ENCODE results near the gene ACBD5.
A peak's percentile ranks its signal among the peaks of the same experiment; 100 is the strongest.
"Not testable (repeated sequence)": the region's sequence is repeated elsewhere in the genome, so short reads cannot be mapped to it uniquely, and the experiment has no call there.

Gene ACBD5

GRCh38 chr10:27241010-27241651 lies 534 bp upstream of the ACBD5 start:
- peak; percentile 36 for DNase-seq (ENCODE audit: low spot score)

- DNase-seq (ENCODE audit: low spot score): not testable (repeated sequence)
Measured at GRCh38 chr10:27237531-27237930, 3.1 kb downstream of the ACBD5 start.

DNA sequence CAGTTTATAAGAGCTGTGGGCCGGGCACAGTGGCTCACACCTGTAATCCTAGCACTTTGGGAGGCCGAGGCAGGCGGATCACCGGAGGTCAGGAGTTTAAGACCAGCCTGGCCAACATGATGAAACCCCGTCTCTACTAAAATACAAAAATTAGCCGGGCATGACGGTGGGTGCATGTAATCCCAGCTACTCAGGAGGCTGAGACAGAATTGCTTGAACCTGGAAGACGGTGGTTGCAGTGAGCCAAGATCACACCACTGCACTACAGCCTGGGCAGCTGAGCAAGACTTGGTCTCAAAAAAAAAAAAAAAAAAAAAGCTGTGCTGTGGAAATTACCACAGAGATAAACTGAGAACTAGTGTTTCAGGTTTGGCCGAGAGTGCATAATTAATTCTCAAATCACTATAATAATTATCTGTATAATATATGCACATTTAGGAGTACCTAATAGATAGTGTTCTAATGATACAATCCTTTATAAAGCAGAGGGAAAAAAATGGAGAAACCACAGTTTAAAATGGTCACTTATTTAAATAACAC lies 3.9 kb downstream of the ACBD5 start:
- DNase-seq (ENCODE audit: low spot score): not testable (repeated sequence)

DNA sequence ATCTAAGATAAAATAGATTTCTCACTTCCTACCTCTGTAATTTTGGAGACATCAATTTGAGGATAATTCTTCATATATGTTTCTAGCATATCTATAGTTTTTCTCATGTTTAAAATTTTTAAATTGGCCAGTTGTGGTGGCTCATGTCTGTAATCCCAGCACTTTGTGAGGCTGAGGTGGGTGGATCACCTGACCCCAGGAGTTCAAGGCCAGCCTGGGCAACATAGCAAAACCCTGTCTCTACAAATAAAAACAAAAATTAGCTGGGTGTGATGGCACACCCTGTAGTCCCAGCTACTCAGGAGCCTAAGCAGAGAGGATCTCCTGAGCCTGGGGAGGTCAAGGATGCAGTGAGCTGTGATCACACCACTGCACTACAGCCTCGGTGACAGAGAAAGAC lies 4.9 kb downstream of the ACBD5 start:
- DNase-seq (ENCODE audit: low spot score): no peak

DNA sequence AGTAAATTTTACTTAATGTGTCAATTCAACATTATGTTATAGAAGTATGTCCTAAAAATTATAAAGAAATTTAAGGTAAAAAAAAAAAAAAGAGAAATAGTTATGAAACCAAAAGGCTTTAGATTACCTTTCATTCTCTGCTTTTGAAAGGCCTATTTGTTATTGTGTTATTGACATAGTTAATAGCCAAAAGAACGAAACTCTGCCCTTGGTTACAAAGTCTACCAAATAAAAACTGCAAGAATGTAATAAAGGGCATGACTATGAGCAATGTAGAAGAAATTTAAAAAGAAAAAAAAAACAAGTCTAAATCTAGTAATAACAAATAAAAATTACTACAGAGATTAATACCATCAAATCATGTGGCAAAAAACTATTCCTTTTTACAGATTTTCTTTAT lies 10.6 kb downstream of the ACBD5 start:
- DNase-seq (ENCODE audit: low spot score): no peak

DNA sequence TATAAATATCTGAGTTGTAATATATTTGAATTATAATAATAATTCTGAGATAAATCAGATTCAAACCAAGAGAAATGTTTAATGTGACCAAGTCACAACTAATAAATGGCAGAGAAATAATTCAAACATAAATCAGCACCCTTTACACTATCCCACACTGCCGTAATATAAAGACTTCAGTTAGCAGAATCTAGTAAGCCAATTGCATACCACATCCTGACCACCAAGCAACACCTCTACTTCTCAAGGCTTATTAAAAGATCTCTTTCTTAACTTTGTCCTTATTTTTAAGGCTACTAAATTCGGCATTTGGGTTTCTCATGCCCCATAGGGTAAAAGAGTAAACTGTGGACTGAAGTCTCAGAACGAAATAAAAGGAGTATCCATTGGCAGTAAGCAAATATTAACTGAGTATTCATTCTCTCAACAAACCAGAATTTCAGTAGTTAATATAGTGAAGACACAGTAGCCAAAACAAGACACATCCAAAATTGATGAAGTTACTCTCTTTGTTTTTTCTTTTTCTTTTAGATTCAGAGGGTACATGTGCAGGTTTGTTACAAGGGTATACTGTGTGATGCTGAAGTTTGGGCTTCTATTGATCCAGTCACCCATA lies 14.8 kb downstream of the ACBD5 start:
- DNase-seq (ENCODE audit: low spot score): no peak

DNA sequence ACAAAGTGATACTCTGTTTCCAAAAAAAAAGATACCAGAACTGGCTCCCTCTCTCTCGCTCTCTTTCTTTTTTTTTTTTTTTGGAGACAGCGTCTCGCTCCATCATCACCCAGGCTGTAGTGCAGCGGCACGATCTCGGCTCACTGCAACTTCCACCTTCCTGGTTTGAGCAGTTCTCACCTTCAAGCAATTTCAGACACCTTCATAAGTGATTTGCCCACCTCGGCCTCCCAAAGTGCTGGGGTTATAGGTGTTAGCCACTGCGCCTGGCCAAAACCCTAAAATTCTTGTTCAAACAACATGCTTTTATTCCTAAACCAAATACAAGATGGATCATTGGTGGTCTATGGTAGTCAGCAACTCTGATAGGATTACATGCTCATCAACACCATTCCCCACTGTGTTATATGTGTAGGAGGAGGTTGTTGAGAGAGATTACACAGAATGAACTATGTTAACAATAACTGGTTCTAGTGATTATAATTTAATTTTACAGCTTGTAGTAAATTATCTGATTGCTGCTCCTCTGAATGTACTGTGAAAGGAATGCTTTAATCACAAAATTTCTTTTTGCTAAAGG lies 15.5 kb downstream of the ACBD5 start:
- no peak for DNase-seq (ENCODE audit: low spot score)

GRCh38 chr10:27223964-27224363 lies 16.6 kb downstream of the ACBD5 start:
- DNase-seq (ENCODE audit: low spot score): peak; percentile 17

- DNase-seq (ENCODE audit: low spot score): no peak
Measured at GRCh38 chr10:27207350-27207749, 33.2 kb downstream of the ACBD5 start.

- no peak for DNase-seq (ENCODE audit: low spot score)
Measured at GRCh38 chr10:27203806-27204205, 36.8 kb downstream of the ACBD5 start.

GRCh38 chr10:27197980-27198620 lies 42.5 kb downstream of the ACBD5 start:
- no peak for DNase-seq (ENCODE audit: low spot score)

GRCh38 chr10:27192284-27192683 lies 48.3 kb downstream of the ACBD5 start:
- peak; percentile 66 for DNase-seq (ENCODE audit: low spot score)

DNA sequence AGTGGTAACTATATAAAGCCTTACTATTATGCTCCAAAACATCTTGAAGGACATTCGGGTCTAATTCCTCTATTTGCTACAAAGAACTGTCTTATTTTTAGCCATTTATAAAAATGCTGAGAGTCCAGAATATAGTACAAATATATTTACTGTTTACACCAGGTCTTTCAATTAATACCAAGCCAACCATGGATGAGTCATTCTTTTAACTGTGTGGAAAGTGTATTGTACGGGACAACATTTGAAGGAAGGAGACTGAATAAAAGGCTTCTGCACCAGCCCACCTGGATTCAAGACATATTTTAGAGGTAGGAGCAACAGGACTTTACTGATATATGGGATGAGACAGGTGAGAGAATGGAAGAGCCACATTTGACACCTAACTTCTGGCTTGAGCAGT lies 50.1 kb downstream of the ACBD5 start:
- no peak for DNase-seq (ENCODE audit: low spot score)

GRCh38 chr10:27188897-27189296 lies 51.7 kb downstream of the ACBD5 start:
- no peak for DNase-seq (ENCODE audit: low spot score)

DNA sequence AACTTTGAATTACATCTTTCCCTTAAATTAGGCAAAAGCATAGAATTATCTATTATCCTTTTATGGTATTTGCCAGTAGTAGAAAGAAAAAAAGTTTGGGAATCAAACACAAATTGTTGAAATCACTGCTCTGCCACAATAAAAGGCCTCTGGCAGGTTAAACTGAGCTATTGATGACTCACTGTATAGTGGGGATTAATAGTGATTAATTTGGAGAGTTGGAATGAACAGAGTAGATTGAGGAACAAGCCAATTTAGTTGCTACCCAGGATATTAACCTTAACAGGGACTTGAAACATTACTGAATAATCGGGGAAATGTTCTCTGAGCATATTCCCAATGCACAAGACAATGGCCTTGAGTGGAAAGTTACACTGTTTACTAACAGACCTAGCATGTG lies 52.3 kb downstream of the ACBD5 start:
- no peak for DNase-seq (ENCODE audit: low spot score)

DNA sequence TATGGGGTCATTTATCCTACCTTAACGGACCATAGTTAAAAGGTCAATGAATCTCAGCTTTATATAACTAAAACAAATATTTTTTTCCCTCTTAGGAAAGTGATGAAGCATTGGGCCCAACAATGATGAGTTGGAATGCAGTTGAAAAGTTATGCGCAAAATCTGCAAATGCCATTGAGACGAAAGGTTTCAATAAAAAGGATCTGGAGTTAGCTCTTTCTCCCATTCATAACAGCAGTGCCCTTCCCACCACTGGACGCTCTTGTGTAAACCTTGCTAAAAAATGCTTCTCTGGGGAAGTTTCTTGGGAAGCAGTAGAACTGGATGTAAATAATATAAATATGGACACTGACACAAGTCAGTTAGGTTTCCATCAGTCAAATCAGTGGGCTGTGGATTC lies 70.7 kb downstream of the ACBD5 start:
- DNase-seq (ENCODE audit: low spot score): no peak

- no peak for DNase-seq (ENCODE audit: low spot score)
Measured at GRCh38 chr10:27158421-27158820, 82.2 kb downstream of the ACBD5 start.

- no peak for DNase-seq (ENCODE audit: low spot score)
Measured at GRCh38 chr10:27157150-27157549, 83.4 kb downstream of the ACBD5 start.

GRCh38 chr10:27156566-27156965 lies 84.0 kb downstream of the ACBD5 start:
- DNase-seq (ENCODE audit: low spot score): not testable (repeated sequence)

DNA sequence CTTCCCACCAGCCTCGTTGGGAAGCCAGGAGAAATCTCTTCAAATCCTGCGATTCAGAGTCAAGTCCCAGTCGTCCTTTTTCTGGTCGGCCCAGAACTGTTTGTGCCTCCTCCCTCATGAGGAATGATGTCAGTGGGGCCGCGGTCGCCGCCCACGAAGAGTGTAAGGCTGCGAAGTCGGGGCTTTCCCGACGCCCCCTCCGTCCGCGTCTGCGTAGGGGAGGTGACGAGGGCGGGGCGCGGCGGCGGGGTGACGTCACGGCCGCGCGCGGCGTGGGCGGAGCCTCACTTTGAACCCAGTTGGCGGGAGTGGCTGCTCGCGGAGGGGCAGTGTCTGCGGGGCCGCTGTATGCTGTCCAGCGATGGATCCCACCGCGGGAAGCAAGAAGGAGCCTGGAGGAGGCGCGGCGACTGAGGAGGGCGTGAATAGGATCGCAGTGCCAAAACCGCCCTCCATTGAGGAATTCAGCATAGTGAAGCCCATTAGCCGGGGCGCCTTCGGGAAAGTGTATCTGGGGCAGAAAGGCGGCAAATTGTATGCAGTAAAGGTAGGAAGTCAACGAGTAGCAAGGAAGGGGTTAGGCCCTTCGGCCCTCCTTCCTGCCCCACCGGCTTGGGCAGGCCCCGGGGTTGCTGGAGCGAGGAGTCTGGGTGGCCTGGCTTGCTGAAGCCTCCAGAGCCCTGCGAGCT lies 85.4 kb downstream of the ACBD5 start, which contains the start of gene MASTL:
Gene MASTL (plus strand): TSS at position 287 of the 689 bp plus-strand sequence. CDS start 75 bp downstream, at position 362.
- DNase-seq (ENCODE audit: low spot score): peak; percentile 84

DNA sequence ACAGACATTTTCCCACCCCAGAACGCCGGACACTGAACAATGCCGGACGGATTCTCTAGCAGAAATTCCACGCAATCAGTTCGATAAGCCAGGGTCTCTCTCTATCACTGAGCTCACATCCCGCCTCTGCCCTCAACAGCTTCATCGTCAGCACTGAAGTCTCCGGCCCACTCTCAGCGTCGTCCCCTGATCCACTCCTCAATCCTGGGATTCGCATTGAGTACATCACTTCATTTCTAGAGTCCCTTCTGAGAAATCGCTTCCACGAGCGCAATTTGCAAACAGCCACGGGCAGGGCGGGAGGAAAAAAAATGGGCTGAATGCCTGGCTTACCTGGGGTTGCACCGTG lies 86.8 kb downstream of the ACBD5 start:
- peak; percentile 5 for DNase-seq (ENCODE audit: low spot score)

DNA sequence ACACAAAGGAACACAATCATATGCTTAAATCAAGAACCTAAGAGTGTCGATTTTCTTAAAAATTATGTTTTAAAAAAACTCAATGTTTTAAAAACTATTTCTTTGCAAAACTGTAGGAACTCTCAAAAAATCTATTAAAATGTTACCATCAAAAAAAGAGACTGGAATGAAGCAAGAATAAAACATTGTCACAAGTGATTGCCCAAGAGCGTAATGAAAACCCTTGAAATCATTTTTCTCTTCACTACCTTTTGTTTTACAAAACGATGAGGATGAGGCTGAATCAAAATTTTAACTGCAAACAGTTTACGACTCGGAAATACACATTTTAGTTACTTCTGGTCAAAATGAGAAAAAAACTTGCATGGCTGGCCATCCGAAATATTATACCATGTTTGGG lies 87.3 kb downstream of the ACBD5 start:
- DNase-seq (ENCODE audit: low spot score): no peak
